HepG2 (cell line): Measurements from ENCODE around the gene CCM2L. TPM values are rescaled to one million over a fixed set of nuclear protein-coding genes. Genes with fewer than 3 reads are reported as not detected.
A peak's percentile ranks its signal among the peaks of the same experiment; 100 is the strongest.

ENCODE experiments used
- FOXJ3 ChIP-seq: sonication (generic); formaldehyde crosslinking; IDR thresholded peaks from 2 replicates; pipeline ENCODE4 v1.4.0; 2020; ENCODE audit warnings: missing genetic modification reagents, mild to moderate bottlenecking, borderline replicate concordance
- HHEX ChIP-seq: IDR thresholded peaks from 2 replicates; pipeline ENCODE4 v1.6.1; 2016; ENCODE audit warnings: control low read depth
- SATB2 ChIP-seq: sonication (generic); formaldehyde crosslinking; IDR thresholded peaks from 2 replicates; pipeline ENCODE4 v1.5.0; 2020; ENCODE audit warnings: missing genetic modification reagents
- SP140L ChIP-seq: sonication (generic); formaldehyde crosslinking; IDR thresholded peaks from 2 replicates; pipeline ENCODE4 v1.4.0; 2020; ENCODE audit warnings: missing genetic modification reagents, borderline replicate concordance
- SRF ChIP-seq: IDR thresholded peaks from 2 replicates; pipeline ENCODE4 v1.6.1; 2011; ENCODE audit warnings: mild to moderate bottlenecking, low read depth, low read length, moderate library complexity
- ZNF383 ChIP-seq: sonication (generic); formaldehyde crosslinking; IDR thresholded peaks from 2 replicates; pipeline ENCODE4 v1.4.0; 2020; ENCODE audit warnings: missing genetic modification reagents, mild to moderate bottlenecking, borderline replicate concordance
- ZNF431 ChIP-seq: sonication (generic); formaldehyde crosslinking; IDR thresholded peaks from 2 replicates; pipeline ENCODE4 v1.9.0; 2022; ENCODE audit warnings: missing genetic modification reagents, low read depth, mild to moderate bottlenecking, borderline replicate concordance
- ZNF75D ChIP-seq: sonication (generic); formaldehyde crosslinking; IDR thresholded peaks from 2 replicates; pipeline ENCODE4 v1.8.1; 2023; ENCODE audit warnings: missing genetic modification reagents, mild to moderate bottlenecking, borderline replicate concordance
- polyA plus RNA-seq, 8 experiments: library from polyadenylated mRNA; depleted of rRNA in 3 of 8; stranded (reverse) in 7 of 8; unstranded in 1 of 8; fragments of >200 nt; fragmentation: Illumina TruSeq in 4 of 8; extraction: Trizol in 4 of 8; gene quantifications; 2 replicates each; pipeline versions ENCODE4 v1.2.1 to v1.2.3, GENCODE V29; 2011 to 2016; ENCODE audit warnings: low read depth in 4 of 8, missing spikeins in 1 of 8, mixed read lengths in 1 of 8; ENCODE audit not compliant: insufficient read depth in 1 of 8
- total RNA-seq, 5 experiments: library from RNA; depleted of rRNA; stranded (reverse); fragments of >200 nt; fragmentation: Illumina TruSeq; extraction: Trizol; gene quantifications; 2 replicates each; pipeline ENCODE4 v1.2.3, GENCODE V29; 2016; ENCODE audit warnings: low read depth in 1 of 5
- TF ChIP-seq, protein P1 (sequence below): sonication (generic); formaldehyde crosslinking; IDR thresholded peaks from 2 replicates; pipeline ENCODE4 v1.9.0; 2021; ENCODE audit warnings: missing genetic modification reagents, mild to moderate bottlenecking, borderline replicate concordance
- TF ChIP-seq, protein P2 (sequence below): sonication (generic); formaldehyde crosslinking; IDR thresholded peaks from 2 replicates; pipeline ENCODE4 v1.4.0; 2020; ENCODE audit warnings: missing genetic modification reagents, borderline replicate concordance
- TF ChIP-seq, protein P3 (sequence below): IDR thresholded peaks from 2 replicates; pipeline ENCODE4 v1.6.1; 2016; ENCODE audit warnings: missing compliant biosample characterization, missing genetic modification reagents, borderline replicate concordance
- TF ChIP-seq, protein P4 (sequence below), 2 experiments: sonication (generic) in 1 of 2; formaldehyde crosslinking in 1 of 2; IDR thresholded peaks; 2 replicates each; pipeline versions ENCODE4 v1.4.0 to v1.6.1; 2018 to 2020; ENCODE audit warnings: missing genetic modification reagents in 2 of 2, borderline replicate concordance in 1 of 2, low read depth in 1 of 2, mild to moderate bottlenecking in 1 of 2, missing biosample characterization in 1 of 2
- TF ChIP-seq, protein P5 (sequence below): sonication (generic); formaldehyde crosslinking; IDR thresholded peaks from 2 replicates; pipeline ENCODE4; 2020; ENCODE audit warnings: missing genetic modification reagents, mild to moderate bottlenecking, borderline replicate concordance
- TF ChIP-seq, protein P6 (sequence below): IDR thresholded peaks from 2 replicates; pipeline ENCODE4 v1.6.1; 2016

Gene CCM2L
- total and polyA plus RNA-seq, 2 of the 13 experiments (the other 11 are each of a cell fraction or from before 2014, with no cell fraction given): 0.15 TPM; not detected in 1

DNA sequence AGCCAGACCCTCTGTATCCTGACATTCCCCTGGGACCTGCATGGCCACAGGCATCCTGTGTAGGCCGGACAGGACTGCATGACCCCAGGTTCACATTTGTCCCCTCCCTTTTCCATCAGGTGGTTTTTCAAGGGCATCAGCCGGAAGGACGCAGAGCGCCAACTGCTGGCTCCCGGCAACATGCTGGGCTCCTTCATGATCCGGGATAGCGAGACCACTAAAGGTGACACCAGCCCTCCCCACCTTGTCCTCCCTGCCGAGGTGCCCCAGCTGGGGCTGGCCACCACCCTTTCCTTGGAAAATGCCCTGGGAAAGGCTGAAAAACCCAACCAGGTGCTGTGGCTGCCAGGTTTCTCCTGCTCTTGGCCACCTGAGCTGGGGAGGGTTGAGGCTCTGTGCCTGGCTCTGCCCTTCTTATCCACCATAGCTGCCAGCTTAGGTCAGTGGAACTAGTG is 69.4 kb downstream of the CCM2L start (continued):
- TF ChIP-seq, protein P1, sequence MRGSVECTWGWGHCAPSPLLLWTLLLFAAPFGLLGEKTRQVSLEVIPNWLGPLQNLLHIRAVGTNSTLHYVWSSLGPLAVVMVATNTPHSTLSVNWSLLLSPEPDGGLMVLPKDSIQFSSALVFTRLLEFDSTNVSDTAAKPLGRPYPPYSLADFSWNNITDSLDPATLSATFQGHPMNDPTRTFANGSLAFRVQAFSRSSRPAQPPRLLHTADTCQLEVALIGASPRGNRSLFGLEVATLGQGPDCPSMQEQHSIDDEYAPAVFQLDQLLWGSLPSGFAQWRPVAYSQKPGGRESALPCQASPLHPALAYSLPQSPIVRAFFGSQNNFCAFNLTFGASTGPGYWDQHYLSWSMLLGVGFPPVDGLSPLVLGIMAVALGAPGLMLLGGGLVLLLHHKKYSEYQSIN (CRISPR knock-in tag): no peak
- TF ChIP-seq SRF (no peak), ZNF75D (CRISPR knock-in tag) (no peak), HHEX (CRISPR knock-in tag) (no peak), ZNF431 (CRISPR knock-in tag) (no peak), ZNF383 (CRISPR knock-in tag) (no peak), FOXJ3 (no peak), SP140L (CRISPR knock-in tag) (no peak), SATB2 (CRISPR knock-in tag) (no peak)
- TF ChIP-seq, protein P2, sequence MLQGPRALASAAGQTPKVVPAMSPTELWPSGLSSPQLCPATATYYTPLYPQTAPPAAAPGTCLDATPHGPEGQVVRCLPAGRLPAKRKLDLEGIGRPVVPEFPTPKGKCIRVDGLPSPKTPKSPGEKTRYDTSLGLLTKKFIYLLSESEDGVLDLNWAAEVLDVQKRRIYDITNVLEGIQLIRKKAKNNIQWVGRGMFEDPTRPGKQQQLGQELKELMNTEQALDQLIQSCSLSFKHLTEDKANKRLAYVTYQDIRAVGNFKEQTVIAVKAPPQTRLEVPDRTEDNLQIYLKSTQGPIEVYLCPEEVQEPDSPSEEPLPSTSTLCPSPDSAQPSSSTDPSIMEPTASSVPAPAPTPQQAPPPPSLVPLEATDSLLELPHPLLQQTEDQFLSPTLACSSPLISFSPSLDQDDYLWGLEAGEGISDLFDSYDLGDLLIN (CRISPR knock-in tag): 0 out of 2 replicates have a peak, but pooled peaks have one; percentile 73
- TF ChIP-seq, protein P3, sequence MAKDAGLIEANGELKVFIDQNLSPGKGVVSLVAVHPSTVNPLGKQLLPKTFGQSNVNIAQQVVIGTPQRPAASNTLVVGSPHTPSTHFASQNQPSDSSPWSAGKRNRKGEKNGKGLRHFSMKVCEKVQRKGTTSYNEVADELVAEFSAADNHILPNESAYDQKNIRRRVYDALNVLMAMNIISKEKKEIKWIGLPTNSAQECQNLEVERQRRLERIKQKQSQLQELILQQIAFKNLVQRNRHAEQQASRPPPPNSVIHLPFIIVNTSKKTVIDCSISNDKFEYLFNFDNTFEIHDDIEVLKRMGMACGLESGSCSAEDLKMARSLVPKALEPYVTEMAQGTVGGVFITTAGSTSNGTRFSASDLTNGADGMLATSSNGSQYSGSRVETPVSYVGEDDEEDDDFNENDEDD (CRISPR knock-in tag): no peak; the same call in 1 of the 2 replicates
- TF ChIP-seq, protein P4, sequence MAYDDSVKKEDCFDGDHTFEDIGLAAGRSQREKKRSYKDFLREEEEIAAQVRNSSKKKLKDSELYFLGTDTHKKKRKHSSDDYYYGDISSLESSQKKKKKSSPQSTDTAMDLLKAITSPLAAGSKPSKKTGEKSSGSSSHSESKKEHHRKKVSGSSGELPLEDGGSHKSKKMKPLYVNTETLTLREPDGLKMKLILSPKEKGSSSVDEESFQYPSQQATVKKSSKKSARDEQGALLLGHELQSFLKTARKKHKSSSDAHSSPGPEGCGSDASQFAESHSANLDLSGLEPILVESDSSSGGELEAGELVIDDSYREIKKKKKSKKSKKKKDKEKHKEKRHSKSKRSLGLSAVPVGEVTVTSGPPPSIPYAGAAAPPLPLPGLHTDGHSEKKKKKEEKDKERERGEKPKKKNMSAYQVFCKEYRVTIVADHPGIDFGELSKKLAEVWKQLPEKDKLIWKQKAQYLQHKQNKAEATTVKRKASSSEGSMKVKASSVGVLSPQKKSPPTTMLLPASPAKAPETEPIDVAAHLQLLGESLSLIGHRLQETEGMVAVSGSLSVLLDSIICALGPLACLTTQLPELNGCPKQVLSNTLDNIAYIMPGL (CRISPR knock-in tag; IDR thresholded peaks at IDR 0.05; ENCODE audit: borderline replicate concordance in 1 of 2, low read depth in 1 of 2): peak in 1 of 2 experiments; percentile 67; a peak in 2 of 4 replicates
- TF ChIP-seq, protein P5, sequence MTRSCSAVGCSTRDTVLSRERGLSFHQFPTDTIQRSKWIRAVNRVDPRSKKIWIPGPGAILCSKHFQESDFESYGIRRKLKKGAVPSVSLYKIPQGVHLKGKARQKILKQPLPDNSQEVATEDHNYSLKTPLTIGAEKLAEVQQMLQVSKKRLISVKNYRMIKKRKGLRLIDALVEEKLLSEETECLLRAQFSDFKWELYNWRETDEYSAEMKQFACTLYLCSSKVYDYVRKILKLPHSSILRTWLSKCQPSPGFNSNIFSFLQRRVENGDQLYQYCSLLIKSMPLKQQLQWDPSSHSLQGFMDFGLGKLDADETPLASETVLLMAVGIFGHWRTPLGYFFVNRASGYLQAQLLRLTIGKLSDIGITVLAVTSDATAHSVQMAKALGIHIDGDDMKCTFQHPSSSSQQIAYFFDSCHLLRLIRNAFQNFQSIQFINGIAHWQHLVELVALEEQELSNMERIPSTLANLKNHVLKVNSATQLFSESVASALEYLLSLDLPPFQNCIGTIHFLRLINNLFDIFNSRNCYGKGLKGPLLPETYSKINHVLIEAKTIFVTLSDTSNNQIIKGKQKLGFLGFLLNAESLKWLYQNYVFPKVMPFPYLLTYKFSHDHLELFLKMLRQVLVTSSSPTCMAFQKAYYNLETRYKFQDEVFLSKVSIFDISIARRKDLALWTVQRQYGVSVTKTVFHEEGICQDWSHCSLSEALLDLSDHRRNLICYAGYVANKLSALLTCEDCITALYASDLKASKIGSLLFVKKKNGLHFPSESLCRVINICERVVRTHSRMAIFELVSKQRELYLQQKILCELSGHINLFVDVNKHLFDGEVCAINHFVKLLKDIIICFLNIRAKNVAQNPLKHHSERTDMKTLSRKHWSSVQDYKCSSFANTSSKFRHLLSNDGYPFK (CRISPR knock-in tag): no peak
- TF ChIP-seq, protein P6, sequence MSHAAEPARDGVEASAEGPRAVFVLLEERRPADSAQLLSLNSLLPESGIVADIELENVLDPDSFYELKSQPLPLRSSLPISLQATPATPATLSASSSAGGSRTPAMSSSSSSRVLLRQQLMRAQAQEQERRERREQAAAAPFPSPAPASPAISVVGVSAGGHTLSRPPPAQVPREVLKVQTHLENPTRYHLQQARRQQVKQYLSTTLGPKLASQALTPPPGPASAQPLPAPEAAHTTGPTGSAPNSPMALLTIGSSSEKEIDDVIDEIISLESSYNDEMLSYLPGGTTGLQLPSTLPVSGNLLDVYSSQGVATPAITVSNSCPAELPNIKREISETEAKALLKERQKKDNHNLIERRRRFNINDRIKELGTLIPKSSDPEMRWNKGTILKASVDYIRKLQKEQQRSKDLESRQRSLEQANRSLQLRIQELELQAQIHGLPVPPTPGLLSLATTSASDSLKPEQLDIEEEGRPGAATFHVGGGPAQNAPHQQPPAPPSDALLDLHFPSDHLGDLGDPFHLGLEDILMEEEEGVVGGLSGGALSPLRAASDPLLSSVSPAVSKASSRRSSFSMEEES (CRISPR knock-in tag): peak; percentile 77; the same call in 1 of the 2 replicates
